GM23338 (cell line): ENCODE results near the gene CTDNEP1. TPM values are rescaled to one million over a fixed set of nuclear protein-coding genes. Genes with fewer than 3 reads are reported as not detected.

ENCODE experiments used
- ATAC-seq: fragments of 200-7000 bp; cut with Tn5 transposase; 3 replicates; pipeline ENCODE4 v1.9.1; 2020
- DNase-seq: peaks from one replicate; pipeline ENCODE4 v3.0.0-alpha.2; 2015; ENCODE audit warnings: low spot score
- H2AFZ ChIP-seq: fragments of 200-600 bp; sonication (generic); 2 replicates; pipeline ENCODE4 v1.8.0; 2016; ENCODE audit warnings: antibody characterized with exemption, mild to moderate bottlenecking, moderate library complexity
- H3F3A ChIP-seq: fragments of 200-600 bp; sonication (generic); replicated peaks from 2 replicates; pipeline ENCODE4 v1.8.0; 2017; ENCODE audit warnings: antibody characterized with exemption, mixed run types, low read depth
- H3K27ac ChIP-seq: fragments of 200-600 bp; sonication (generic); 2 replicates; pipeline ENCODE4 v1.6.1; 2016; ENCODE audit warnings: low read depth
- H3K27me3 ChIP-seq: fragments of 200-600 bp; sonication (generic); 2 replicates; pipeline ENCODE4 v1.8.0; 2016; ENCODE audit warnings: mild to moderate bottlenecking, mixed run types, moderate library complexity; ENCODE audit not compliant: insufficient read depth
- H3K36me3 ChIP-seq: fragments of 200-600 bp; sonication (generic); 2 replicates; pipeline ENCODE4 v1.8.0; 2016; ENCODE audit warnings: mild to moderate bottlenecking; ENCODE audit not compliant: insufficient read depth
- H3K4me1 ChIP-seq: fragments of 200-600 bp; sonication (generic); 2 replicates; pipeline ENCODE4 v1.8.0; 2016; ENCODE audit warnings: mild to moderate bottlenecking, moderate library complexity; ENCODE audit not compliant: insufficient read depth
- H3K4me2 ChIP-seq: fragments of 200-600 bp; sonication (generic); 2 replicates; pipeline ENCODE4 v1.7.1; 2017; ENCODE audit warnings: mixed run types
- H3K4me3 ChIP-seq: fragments of 200-600 bp; sonication (generic); 2 replicates; pipeline ENCODE4 v1.6.1; 2016; ENCODE audit warnings: mixed run types
- H3K79me2 ChIP-seq: fragments of 200-600 bp; sonication (generic); replicated peaks from 2 replicates; pipeline ENCODE4 v1.8.0; 2017; ENCODE audit warnings: mild to moderate bottlenecking; ENCODE audit not compliant: insufficient read depth
- H3K9me2 ChIP-seq: fragments of 200-600 bp; sonication (generic); 2 replicates; pipeline ENCODE4 v1.8.0; 2017; ENCODE audit not compliant: insufficient read depth
- H4K20me1 ChIP-seq: fragments of 200-600 bp; sonication (generic); replicated peaks from 2 replicates; pipeline ENCODE4 v1.8.0; 2017; ENCODE audit warnings: mild to moderate bottlenecking; ENCODE audit not compliant: insufficient read depth
- H3K27ac Mint-ChIP-seq: 2 replicates; pipeline ENCODE4 v1.8.0; 2020; ENCODE audit warnings: inconsistent platforms, mild to moderate bottlenecking, moderate library complexity, mixed read lengths
- H3K27me3 Mint-ChIP-seq: 3 replicates; pipeline ENCODE4 v1.8.0; 2022; ENCODE audit warnings: low read depth, mild to moderate bottlenecking, moderate library complexity, mixed read lengths, inconsistent platforms; ENCODE audit not compliant: insufficient read depth, poor library complexity
- H3K36me3 Mint-ChIP-seq: 3 replicates; pipeline ENCODE4 v1.8.0; 2021; ENCODE audit warnings: low read depth, mild to moderate bottlenecking, inconsistent platforms, moderate library complexity, mixed read lengths
- H3K4me1 Mint-ChIP-seq: 3 replicates; pipeline ENCODE4 v1.8.0; 2020; ENCODE audit warnings: mild to moderate bottlenecking, inconsistent platforms, mixed read lengths
- H3K4me3 Mint-ChIP-seq: 3 replicates; pipeline ENCODE4 v1.8.0; 2021; ENCODE audit warnings: moderate library complexity, mild to moderate bottlenecking, inconsistent platforms, mixed read lengths
- H3K9me3 Mint-ChIP-seq: 3 replicates; pipeline ENCODE4 v1.8.0; 2020; ENCODE audit warnings: moderate library complexity, mild to moderate bottlenecking, inconsistent platforms, mixed read lengths
- CREB1 ChIP-seq: fragments of 250-450 bp; sonication (Bioruptor Pico); IDR thresholded peaks from 2 replicates; pipeline ENCODE4 v1.5.0; 2020; ENCODE audit warnings: low read depth, mild to moderate bottlenecking, moderate library complexity
- CTCF ChIP-seq, 2 experiments: fragments of 200-600 bp in 1 of 2; sonication (generic) in 1 of 2; conservative IDR thresholded peaks; 2 replicates each; pipeline versions ENCODE4 v1.5.1 to v1.6.1; 2016 to 2017; ENCODE audit warnings: antibody characterized with exemption in 2 of 2, low read depth in 2 of 2, mild to moderate bottlenecking in 2 of 2, moderate library complexity in 1 of 2
- ETS1 ChIP-seq: IDR thresholded peaks from 2 replicates; pipeline ENCODE4 v1.6.1; 2016; ENCODE audit warnings: antibody characterized with exemption
- EZH2 ChIP-seq: fragments of 200-600 bp; sonication (generic); IDR thresholded peaks from one replicate; pipeline ENCODE4 v1.8.0; 2017; ENCODE audit warnings: antibody characterized with exemption, mild to moderate bottlenecking, low read depth; ENCODE audit not compliant: unreplicated experiment
- EZH2phosphoT487 ChIP-seq: fragments of 200-600 bp; sonication (generic); IDR thresholded peaks from one replicate; pipeline ENCODE4 v1.8.1; 2018; ENCODE audit warnings: antibody characterized with exemption; ENCODE audit not compliant: unreplicated experiment
- JUNB ChIP-seq: IDR thresholded peaks from one replicate; pipeline ENCODE4 v1.6.1; 2016; ENCODE audit warnings: antibody characterized with exemption; ENCODE audit not compliant: unreplicated experiment
- NANOG ChIP-seq: IDR thresholded peaks from 2 replicates; pipeline ENCODE4 v1.6.1; 2016; ENCODE audit warnings: antibody characterized with exemption, borderline replicate concordance
- POLR2AphosphoS5 ChIP-seq: IDR thresholded peaks from 2 replicates; pipeline ENCODE4 v1.6.1; 2016; ENCODE audit warnings: antibody characterized with exemption, low read depth
- STAT1 ChIP-seq: IDR thresholded peaks from one replicate; pipeline ENCODE4 v1.6.1; 2016; ENCODE audit warnings: antibody characterized with exemption; ENCODE audit not compliant: unreplicated experiment
- ZNF114 ChIP-seq: fragments of 250-450 bp; sonication (Bioruptor Pico); IDR thresholded peaks from 2 replicates; pipeline ENCODE4 v1.5.0; 2020; ENCODE audit warnings: mild to moderate bottlenecking, moderate library complexity
- ZNF331 ChIP-seq: fragments of 250-450 bp; sonication (Bioruptor Pico); IDR thresholded peaks from 2 replicates; pipeline ENCODE4 v1.5.0; 2020; ENCODE audit warnings: low read depth, mild to moderate bottlenecking, moderate library complexity
- ZNF462 ChIP-seq: fragments of 250-450 bp; sonication (Bioruptor Pico); IDR thresholded peaks from 2 replicates; pipeline ENCODE4 v1.5.0; 2020; ENCODE audit warnings: mild to moderate bottlenecking, moderate library complexity
- polyA plus RNA-seq: library from polyadenylated mRNA; unstranded; fragments of >200 nt; fragmentation: Nextera tagmentation; extraction: Ambion mirVana; gene quantifications from 2 replicates; pipeline ENCODE4 v1.2.1, GENCODE V29; 2016
- total RNA-seq: library from RNA; depleted of rRNA; stranded (reverse); fragments of >200 nt; shearing (Covaris generic); gene quantifications from 2 replicates; pipeline ENCODE4 v1.2.3, GENCODE V29; 2014

CTDNEP1 gene
- total and polyA plus RNA-seq, 2 experiments from 2014 or later: 48.1 to 93.4 TPM

GRCh38 chr17:7281953-7282751 is 30.6 kb upstream of the CTDNEP1 start (continued):
- TF ChIP-seq CTCF (conservative IDR thresholded peaks at IDR 0.05; ENCODE audit: low read depth in 2 of 2): no peak
- no peak for TF ChIP-seq ZNF331 (CRISPR knock-in tag)
- no peak for TF ChIP-seq ZNF114 (CRISPR knock-in tag)
- no peak for TF ChIP-seq POLR2AphosphoS5

- peaks cover 10% of the 10 kb centered on the region for H3K27me3 ChIP-seq
- H3K4me2 ChIP-seq: peak within 1 kb of the TSS; percentile 86
- H3K9me2 ChIP-seq: no peaks in the 10 kb centered on the region
- H3K79me2 ChIP-seq: no peaks in the 10 kb centered on the region
- DNase-seq (peak; percentile 99), ATAC-seq (peak; percentile 71)
- no peaks in the 10 kb centered on the region; the same call in 2 of the 3 replicates for H3K9me3 Mint-ChIP-seq
- peak within 1 kb of the TSS; percentile 89 for H3K4me3 ChIP-seq
- no peak within 1 kb of the TSS for H3K27ac Mint-ChIP-seq
- peaks cover 3% of the 10 kb centered on the region; the same call in 1 of the 2 replicates for H4K20me1 ChIP-seq
- peaks cover 5% of the 10 kb centered on the region; the same call in 1 of the 2 replicates for H3K36me3 ChIP-seq
- peaks cover 24% of the 10 kb centered on the region for H3K4me1 Mint-ChIP-seq
- H3F3A ChIP-seq: peaks cover 15% of the 10 kb centered on the region; the same call in 1 of the 2 replicates
- H3K27me3 Mint-ChIP-seq: peaks cover 17% of the 10 kb centered on the region
- H2AFZ ChIP-seq: peak within 1 kb of the TSS; percentile 76
- peaks cover 5% of the 10 kb centered on the region for H3K36me3 Mint-ChIP-seq
- H3K4me3 Mint-ChIP-seq: peak within 1 kb of the TSS; percentile 59
- peaks cover 13% of the 10 kb centered on the region; the same call in 1 of the 2 replicates for H3K4me1 ChIP-seq
- H3K27ac ChIP-seq: no peak within 1 kb of the TSS
- no peak for TF ChIP-seq ETS1
- TF ChIP-seq ZNF462: no peak
- TF ChIP-seq NANOG: no peak
- TF ChIP-seq POLR2AphosphoS5: no peak
- no peak for TF ChIP-seq CREB1
- no peak for TF ChIP-seq EZH2phosphoT487
- TF ChIP-seq JUNB: no peak
- TF ChIP-seq STAT1: no peak
- no peak for TF ChIP-seq ZNF114 (CRISPR knock-in tag)
- TF ChIP-seq ZNF331 (CRISPR knock-in tag): no peak
- TF ChIP-seq EZH2: no peak
These were observed 29.8 kb upstream of the CTDNEP1 start, which contains the start of gene SLC2A4 for GRCh38 chr17:7281074-7281952. Gene SLC2A4 (plus strand): TSS chr17:7281718. CDS start chr17:7281935, 217 bp downstream.
